ENCODE data around the gene DDX6. TPM values are rescaled to one million over a fixed set of nuclear protein-coding genes. Genes with fewer than 3 reads are reported as not detected.
"Not testable (repeated sequence)": the region's sequence is repeated elsewhere in the genome, so short reads cannot be mapped to it uniquely, and the experiment has no call there.

DDX6 gene
- total RNA-seq, 6 experiments from 2014 or later: 127 to 151 (median 133) TPM

GRCh38 chr11:118768690-118769089 is 22.3 kb downstream of the DDX6 start:
- Mint-ChIP-seq H3K4me3 (no peak overlapping the region), H3K36me3 (ENCODE audit: low read depth) (peaks cover 13% of the 10 kb centered on the region; the same call in 1 of the 2 replicates), H3K27ac (no peak overlapping the region), H3K4me1 (ENCODE audit: low read depth) (peaks cover 25% of the 10 kb centered on the region), H3K9me3 (no peaks in the 10 kb centered on the region), H3K27me3 (ENCODE audit: insufficient read depth) (no peaks in the 10 kb centered on the region)
- DNase-seq: no peak
- TF ChIP-seq CTCF (IDR thresholded peaks at IDR 0.05): no peak

GRCh38 chr11:118766035-118766434 is 24.9 kb downstream of the DDX6 start:
- Mint-ChIP-seq H3K27me3 (ENCODE audit: insufficient read depth) (no peaks in the 10 kb centered on the region), H3K27ac (no peak overlapping the region), H3K4me3 (no peak overlapping the region), H3K9me3 (no peaks in the 10 kb centered on the region), H3K36me3 (ENCODE audit: low read depth) (peaks cover 24% of the 10 kb centered on the region), H3K4me1 (ENCODE audit: low read depth) (peaks cover 10% of the 10 kb centered on the region)
- DNase-seq: no peak
- TF ChIP-seq CTCF (IDR thresholded peaks at IDR 0.05): no peak

- not testable (repeated sequence) for H3K4me3 Mint-ChIP-seq
Observed at GRCh38 chr11:118765095-118765691, 25.8 kb downstream of the DDX6 start.

GRCh38 chr11:118763041-118763440 is 27.9 kb downstream of the DDX6 start:
- DNase-seq: no peak
- peaks cover under 1% of the 10 kb centered on the region; the same call in 1 of the 2 replicates for H3K4me1 Mint-ChIP-seq (ENCODE audit: low read depth)
- H3K9me3 Mint-ChIP-seq: no peaks in the 10 kb centered on the region
- peaks cover 29% of the 10 kb centered on the region for H3K36me3 Mint-ChIP-seq (ENCODE audit: low read depth)
- TF ChIP-seq CTCF (IDR thresholded peaks at IDR 0.05): no peak
- H3K27me3 Mint-ChIP-seq (ENCODE audit: insufficient read depth): no peaks in the 10 kb centered on the region
- no peak overlapping the region for H3K4me3 Mint-ChIP-seq
- no peak overlapping the region for H3K27ac Mint-ChIP-seq

More at GRCh38 chr11:118765095-118765691, 25.8 kb downstream of the DDX6 start:
- H3K27ac Mint-ChIP-seq; H3K9me3 Mint-ChIP-seq; H3K27me3 Mint-ChIP-seq (ENCODE audit: insufficient read depth); H3K4me1 Mint-ChIP-seq (ENCODE audit: low read depth); DNase-seq: not testable (repeated sequence)
- peaks cover 20% of the 10 kb centered on the region for H3K36me3 Mint-ChIP-seq (ENCODE audit: low read depth)

GRCh38 chr11:118761981-118762380 is 29.0 kb downstream of the DDX6 start:
- H3K27me3 Mint-ChIP-seq (ENCODE audit: insufficient read depth); DNase-seq; H3K4me1 Mint-ChIP-seq (ENCODE audit: low read depth); H3K9me3 Mint-ChIP-seq; H3K27ac Mint-ChIP-seq; H3K4me3 Mint-ChIP-seq: not testable (repeated sequence)
- peaks cover 31% of the 10 kb centered on the region for H3K36me3 Mint-ChIP-seq (ENCODE audit: low read depth)

GRCh38 chr11:118757876-118758399 is 33.0 kb downstream of the DDX6 start:
- Mint-ChIP-seq H3K4me1 (ENCODE audit: low read depth) (no peaks in the 10 kb centered on the region), H3K27me3 (ENCODE audit: insufficient read depth) (no peaks in the 10 kb centered on the region), H3K27ac (peak overlapping the region; percentile 5), H3K9me3 (no peaks in the 10 kb centered on the region), H3K36me3 (ENCODE audit: low read depth) (peaks cover 52% of the 10 kb centered on the region), H3K4me3 (no peak overlapping the region)
- TF ChIP-seq CTCF (IDR thresholded peaks at IDR 0.05): no peak
- no peak for DNase-seq

Data from HFFc6 (cell line).